ENCODE results near the gene COL26A1.

The COL26A1 gene

GRCh38 chr7:101582971-101583370, 220.3 kb downstream of the COL26A1 start:
- TF ChIP-seq CTCF (IDR thresholded peaks at IDR 0.05) = no peak

- no peak for TF ChIP-seq CTCF (IDR thresholded peaks at IDR 0.05)
These were observed 223.6 kb downstream of the COL26A1 start for GRCh38 chr7:101586078-101586905.

GRCh38 chr7:101586906-101587677, 224.4 kb downstream of the COL26A1 start:
- no peak for TF ChIP-seq CTCF (IDR thresholded peaks at IDR 0.05)

GRCh38 chr7:101588131-101588935, 225.7 kb downstream of the COL26A1 start:
- TF ChIP-seq CTCF (IDR thresholded peaks at IDR 0.05) = no peak

GRCh38 chr7:101589052-101589451, 226.4 kb downstream of the COL26A1 start:
- TF ChIP-seq CTCF (IDR thresholded peaks at IDR 0.05) = no peak

GRCh38 chr7:101589976-101590662, 227.4 kb downstream of the COL26A1 start:
- no peak for TF ChIP-seq CTCF (IDR thresholded peaks at IDR 0.05)

Measured in LNCAP (cell line).